T-helper 2 cell (primary cell): ENCODE data around the gene RAP1GDS1.
"Not testable (repeated sequence)": the region's sequence is repeated elsewhere in the genome, so short reads cannot be mapped to it uniquely, and the experiment has no call there.

Source experiments
- DNase-seq, 5 experiments: peaks; one replicate each; pipeline versions ENCODE4 v3.0.0 to v3.0.0-alpha.2; 2012 to 2022

The RAP1GDS1 gene

GRCh38 chr4:98289375-98289774 lies 28.2 kb downstream of the RAP1GDS1 start:
- peak in 1 of 5 experiments; percentile 42 for DNase-seq

GRCh38 chr4:98290511-98290910 lies 29.3 kb downstream of the RAP1GDS1 start:
- no peak for DNase-seq

- peak in 1 of 5 experiments; percentile 22 for DNase-seq
Observed at GRCh38 chr4:98293104-98293887, 32.1 kb downstream of the RAP1GDS1 start.

GRCh38 chr4:98298022-98298421 lies 36.8 kb downstream of the RAP1GDS1 start:
- DNase-seq = peak in 1 of 5 experiments; percentile 45

- DNase-seq = no peak
Observed at GRCh38 chr4:98300706-98301105, 39.5 kb downstream of the RAP1GDS1 start.

GRCh38 chr4:98305576-98305975 lies 44.4 kb downstream of the RAP1GDS1 start:
- no peak for DNase-seq

- DNase-seq = no peak
Observed at GRCh38 chr4:98310867-98311266, 49.7 kb downstream of the RAP1GDS1 start.

GRCh38 chr4:98311656-98312055 lies 50.5 kb downstream of the RAP1GDS1 start:
- DNase-seq = no peak

- DNase-seq = no peak
Observed at GRCh38 chr4:98314791-98315565, 53.8 kb downstream of the RAP1GDS1 start.

GRCh38 chr4:98318521-98318920 lies 57.3 kb downstream of the RAP1GDS1 start:
- no peak for DNase-seq

GRCh38 chr4:98319021-98319420 lies 57.8 kb downstream of the RAP1GDS1 start:
- no peak for DNase-seq

- no peak for DNase-seq
Observed at GRCh38 chr4:98326168-98326567, 65.0 kb downstream of the RAP1GDS1 start.

- no peak for DNase-seq
Observed at GRCh38 chr4:98327694-98328093, 66.5 kb downstream of the RAP1GDS1 start.

- not testable (repeated sequence) for DNase-seq
Observed at GRCh38 chr4:98329879-98330640, 68.9 kb downstream of the RAP1GDS1 start.

GRCh38 chr4:98332017-98332416 lies 70.8 kb downstream of the RAP1GDS1 start:
- DNase-seq = no peak

- DNase-seq = no peak
Observed at GRCh38 chr4:98334461-98334860, 73.3 kb downstream of the RAP1GDS1 start.

- no peak for DNase-seq
Observed at GRCh38 chr4:98338761-98339438, 77.7 kb downstream of the RAP1GDS1 start.

GRCh38 chr4:98341309-98341708 lies 80.1 kb downstream of the RAP1GDS1 start:
- DNase-seq = no peak

GRCh38 chr4:98343626-98344025 lies 82.4 kb downstream of the RAP1GDS1 start:
- no peak for DNase-seq

GRCh38 chr4:98345838-98346237 lies 84.7 kb downstream of the RAP1GDS1 start:
- DNase-seq = no peak

GRCh38 chr4:98352396-98352795 lies 91.2 kb downstream of the RAP1GDS1 start:
- DNase-seq = no peak

GRCh38 chr4:98352940-98353339 lies 91.8 kb downstream of the RAP1GDS1 start:
- DNase-seq = no peak
